OCI-LY7 (cell line): Measurements from ENCODE around the gene ANKS4B.

Experiments used
- EZH2phosphoT487 ChIP-seq: fragments of 200-600 bp; sonication (generic); IDR thresholded peaks from 2 replicates; pipeline ENCODE4 v1.6.1; 2018; ENCODE audit warnings: low read depth, borderline replicate concordance, mild to moderate bottlenecking, mixed run types, antibody characterized with exemption, low read length, moderate library complexity, mixed read lengths
- TF ChIP-seq, protein P1 (sequence below): fragments of 200-600 bp; sonication (generic); conservative IDR thresholded peaks from 2 replicates; pipeline ENCODE4 v1.5.1; 2014; ENCODE audit warnings: mild to moderate bottlenecking, antibody characterized with exemption, low read length, moderate library complexity, mixed read lengths

DNA sequence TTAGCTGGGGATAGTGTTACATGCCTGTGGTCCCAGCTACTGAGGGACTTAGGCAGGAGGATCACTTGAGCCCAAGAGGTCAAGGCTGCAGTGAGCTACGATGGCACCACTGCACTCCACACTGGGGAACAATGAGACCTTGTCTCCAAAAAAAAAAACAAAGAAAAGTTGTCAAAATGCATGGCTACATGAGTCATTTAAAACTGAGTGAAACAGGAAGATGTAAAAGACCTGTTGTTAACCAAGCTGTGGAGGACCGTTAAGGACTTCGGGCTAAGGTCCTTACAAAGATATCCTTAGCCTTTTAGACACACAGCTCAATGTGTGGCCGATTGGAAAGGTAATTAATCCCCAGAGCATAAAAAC lies 47.2 kb upstream of the ANKS4B start:
- TF ChIP-seq, protein P1, sequence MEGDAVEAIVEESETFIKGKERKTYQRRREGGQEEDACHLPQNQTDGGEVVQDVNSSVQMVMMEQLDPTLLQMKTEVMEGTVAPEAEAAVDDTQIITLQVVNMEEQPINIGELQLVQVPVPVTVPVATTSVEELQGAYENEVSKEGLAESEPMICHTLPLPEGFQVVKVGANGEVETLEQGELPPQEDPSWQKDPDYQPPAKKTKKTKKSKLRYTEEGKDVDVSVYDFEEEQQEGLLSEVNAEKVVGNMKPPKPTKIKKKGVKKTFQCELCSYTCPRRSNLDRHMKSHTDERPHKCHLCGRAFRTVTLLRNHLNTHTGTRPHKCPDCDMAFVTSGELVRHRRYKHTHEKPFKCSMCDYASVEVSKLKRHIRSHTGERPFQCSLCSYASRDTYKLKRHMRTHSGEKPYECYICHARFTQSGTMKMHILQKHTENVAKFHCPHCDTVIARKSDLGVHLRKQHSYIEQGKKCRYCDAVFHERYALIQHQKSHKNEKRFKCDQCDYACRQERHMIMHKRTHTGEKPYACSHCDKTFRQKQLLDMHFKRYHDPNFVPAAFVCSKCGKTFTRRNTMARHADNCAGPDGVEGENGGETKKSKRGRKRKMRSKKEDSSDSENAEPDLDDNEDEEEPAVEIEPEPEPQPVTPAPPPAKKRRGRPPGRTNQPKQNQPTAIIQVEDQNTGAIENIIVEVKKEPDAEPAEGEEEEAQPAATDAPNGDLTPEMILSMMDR: no peak
- no peak for TF ChIP-seq EZH2phosphoT487
